ENCODE results near the gene KLHDC8A.

Gene KLHDC8A

GRCh38 chr1:205286335-205286950 is 70.3 kb downstream of the KLHDC8A start:
- intact Hi-C loops (cut with DNase I): no loop called here
- no peak for DNase-seq

Data from head of caudate nucleus (tissue), 42 donors.